SU-DHL-6 (cell line): ENCODE measurements around the gene MARCHF3.

Experiments
- CTCF ChIP-seq: fragments of 200-600 bp; sonication (generic); IDR thresholded peaks from one replicate; pipeline ENCODE4 v1.5.1; 2017; ENCODE audit warnings: antibody characterized with exemption, mild to moderate bottlenecking, low read length, moderate library complexity; ENCODE audit not compliant: insufficient read depth, poor library complexity, severe bottlenecking
- EZH2phosphoT487 ChIP-seq: fragments of 200-600 bp; sonication (generic), shearing (Covaris generic); conservative IDR thresholded peaks from 2 replicates; pipeline ENCODE4 v1.6.1; 2018; ENCODE audit warnings: mild to moderate bottlenecking, antibody characterized with exemption, low read length, moderate library complexity, mixed read lengths

GRCh38 chr5:126919566-126919965 is 110.8 kb downstream of the MARCHF3 start:
- TF ChIP-seq CTCF (no peak), EZH2phosphoT487 (no peak)
